ENCODE data around the gene WFDC9. TPM values are rescaled to one million over a fixed set of nuclear protein-coding genes. Genes with fewer than 3 reads are reported as not detected.

WFDC9 gene
- polyA plus RNA-seq, 1 donor from 2014 or later: not detected

- H3K36me3 ChIP-seq (ENCODE audit: insufficient read depth, low read length): no peaks in the 10 kb centered on the region
- no peak overlapping the region for H3K9ac ChIP-seq (ENCODE audit: low read length)
- no peaks in the 10 kb centered on the region for H3K79me2 ChIP-seq (replicated peaks; ENCODE audit: insufficient read depth, low read length)
- no peak overlapping the region for H2AFZ ChIP-seq (ENCODE audit: low read depth, low read length)
- no peak overlapping the region for H3K4me3 ChIP-seq (ENCODE audit: low read length)
- no peaks in the 10 kb centered on the region for H3F3A ChIP-seq (ENCODE audit: insufficient read depth, low read length, poor library complexity, severe bottlenecking)
- H3K9me3 ChIP-seq (ENCODE audit: low read length): no peaks in the 10 kb centered on the region
- H3K9me2 ChIP-seq (ENCODE audit: insufficient read depth, low read length): no peaks in the 10 kb centered on the region
- no peak overlapping the region for H3K4me2 ChIP-seq (ENCODE audit: low read length)
- no peak overlapping the region for H3K27ac ChIP-seq (ENCODE audit: low read length)
- H3K27me3 ChIP-seq (ENCODE audit: insufficient read depth, low read depth, low read length): no peaks in the 10 kb centered on the region
- TF ChIP-seq CTCF (IDR thresholded peaks at IDR 0.05; ENCODE audit: poor library complexity, severe bottlenecking) (no peak), REST (IDR thresholded peaks at IDR 0.05; ENCODE audit: borderline replicate concordance) (no peak), EZH2 (IDR thresholded peaks at IDR 0.05; ENCODE audit: borderline replicate concordance, insufficient read depth, low read length, poor library complexity, severe bottlenecking) (no peak), TAF1 (IDR thresholded peaks at IDR 0.05; ENCODE audit: low read depth) (no peak), RAD21 (conservative IDR thresholded peaks at IDR 0.05) (no peak), POLR2AphosphoS5 (IDR thresholded peaks at IDR 0.05) (no peak), SMC3 (conservative IDR thresholded peaks at IDR 0.05; ENCODE audit: poor library complexity) (no peak), EP300 (conservative IDR thresholded peaks at IDR 0.05; ENCODE audit: poor library complexity, severe bottlenecking) (no peak)
- H4K20me1 ChIP-seq (ENCODE audit: insufficient read depth): no peaks in the 10 kb centered on the region
Observed at GRCh38 chr20:45626540-45626939, 4.5 kb downstream of the WFDC9 start.

- Histone ChIP-seq H3K27me3 (ENCODE audit: insufficient read depth, low read depth, low read length) (no peaks in the 10 kb centered on the region), H4K20me1 (ENCODE audit: insufficient read depth) (no peaks in the 10 kb centered on the region), H3K9me3 (ENCODE audit: low read length) (no peaks in the 10 kb centered on the region), H3K4me2 (ENCODE audit: low read length) (no peak overlapping the region), H3K27ac (ENCODE audit: low read length) (no peak overlapping the region), H3F3A (ENCODE audit: insufficient read depth, low read length, poor library complexity, severe bottlenecking) (no peaks in the 10 kb centered on the region), H3K79me2 (replicated peaks; ENCODE audit: insufficient read depth, low read length) (no peaks in the 10 kb centered on the region), H2AFZ (ENCODE audit: low read depth, low read length) (no peak overlapping the region), H3K9me2 (ENCODE audit: insufficient read depth, low read length) (no peaks in the 10 kb centered on the region), H3K9ac (ENCODE audit: low read length) (no peak overlapping the region), H3K4me3 (ENCODE audit: low read length) (no peak overlapping the region), H3K36me3 (ENCODE audit: insufficient read depth, low read length) (no peaks in the 10 kb centered on the region)
- TF ChIP-seq EZH2 (IDR thresholded peaks at IDR 0.05; ENCODE audit: borderline replicate concordance, insufficient read depth, low read length, poor library complexity, severe bottlenecking): no peak
- no peak for TF ChIP-seq RAD21 (conservative IDR thresholded peaks at IDR 0.05)
- no peak for TF ChIP-seq TAF1 (IDR thresholded peaks at IDR 0.05; ENCODE audit: low read depth)
- TF ChIP-seq EP300 (conservative IDR thresholded peaks at IDR 0.05; ENCODE audit: poor library complexity, severe bottlenecking): no peak
- no peak for TF ChIP-seq MXI1 (conservative IDR thresholded peaks at IDR 0.05; ENCODE audit: poor library complexity, severe bottlenecking)
- TF ChIP-seq POLR2AphosphoS5 (IDR thresholded peaks at IDR 0.05): no peak
Observed at GRCh38 chr20:45621593-45621992, 9.5 kb downstream of the WFDC9 start.
